IPS-NIHi7 (cell line): ENCODE measurements around the gene ULBP3.
"Not testable (repeated sequence)": the region's sequence is repeated elsewhere in the genome, so short reads cannot be mapped to it uniquely, and the experiment has no call there.

Experiments
- DNase-seq: peaks from one replicate; pipeline ENCODE4 v3.0.0; 2012; ENCODE audit warnings: mixed read lengths; ENCODE audit errors: extremely low spot score

Gene ULBP3

DNA sequence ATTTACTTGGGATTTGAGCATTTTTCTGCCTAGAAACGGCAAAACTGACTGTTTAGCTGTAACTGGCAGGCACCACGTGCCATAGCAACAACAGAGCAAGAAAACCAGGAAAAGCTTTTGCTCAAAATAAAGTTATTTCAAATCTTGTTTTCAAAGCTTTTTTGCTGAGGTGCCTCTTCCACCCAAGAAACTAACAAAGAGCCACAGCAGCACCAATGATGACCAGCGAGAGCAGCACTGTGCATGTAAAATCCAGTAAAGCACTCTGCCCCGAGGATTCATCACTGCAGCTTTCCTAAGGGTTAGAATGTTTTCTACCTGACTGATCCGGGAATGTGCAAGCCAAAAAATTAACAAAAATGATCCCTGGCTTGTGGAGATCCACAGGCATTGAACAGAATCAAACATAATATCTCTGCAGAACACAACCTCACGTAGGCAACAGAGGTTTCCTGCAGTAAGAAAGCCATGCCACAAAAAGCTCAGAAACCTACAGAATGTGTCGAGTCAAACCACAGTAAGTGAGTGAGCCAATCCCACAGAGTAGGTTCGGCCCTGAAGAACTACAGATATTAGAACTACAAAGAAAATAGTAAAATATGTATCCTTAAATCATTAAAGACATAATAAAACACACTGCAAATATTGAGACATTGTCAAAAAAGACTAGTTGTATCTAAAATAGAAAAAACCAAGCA, 7.4 kb upstream of the ULBP3 start:
- peak; percentile 28 for DNase-seq

DNA sequence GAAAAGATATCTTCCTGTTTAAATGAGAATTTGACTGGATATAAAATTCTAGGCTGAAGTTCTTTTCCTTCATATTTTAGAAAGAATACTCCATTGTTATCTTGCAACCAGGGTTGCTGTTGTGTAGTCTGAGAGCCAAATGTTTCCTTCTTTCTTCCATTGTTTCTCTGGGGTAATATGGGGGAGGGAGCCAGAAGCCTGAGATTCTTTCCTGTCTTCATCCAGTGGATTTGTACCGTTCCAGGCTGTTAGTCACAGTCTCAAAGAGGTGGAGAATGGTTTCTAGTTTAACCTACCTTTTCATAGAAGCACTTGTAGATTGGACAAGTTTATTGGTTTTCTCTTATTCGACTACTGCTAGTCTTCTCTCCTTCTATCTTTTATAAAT, 6.1 kb upstream of the ULBP3 start:
- no peak for DNase-seq

DNA sequence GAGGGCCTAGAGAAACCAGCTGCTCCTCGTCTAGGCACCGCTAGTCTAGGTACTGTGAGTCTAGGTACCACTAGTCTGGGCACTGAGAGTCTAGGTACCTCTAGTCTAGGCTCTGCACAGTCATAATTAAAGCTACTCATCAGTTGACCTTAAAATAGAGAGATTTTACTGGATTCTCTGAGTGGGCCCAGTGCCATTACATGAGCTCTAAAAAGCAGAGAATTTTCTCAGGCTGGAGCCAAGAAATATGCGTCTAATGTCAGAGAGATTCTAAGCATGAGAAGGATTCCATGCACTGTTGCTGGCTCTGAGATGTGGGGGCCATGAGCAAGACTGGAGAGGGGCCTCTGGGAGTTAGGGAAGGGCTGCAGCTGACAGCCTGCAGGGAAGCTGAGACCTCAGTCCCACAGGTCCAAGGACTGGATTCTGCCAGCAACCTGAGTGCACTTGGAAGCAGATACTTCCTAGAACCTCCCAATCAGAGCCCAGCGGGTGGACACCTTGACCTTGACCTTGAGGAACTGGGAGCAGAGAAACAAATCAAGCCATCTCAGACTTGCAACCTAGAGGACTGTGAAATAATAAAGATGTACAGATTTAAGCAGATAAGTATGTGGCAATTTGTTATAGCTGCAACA, 5.6 kb upstream of the ULBP3 start:
- not testable (repeated sequence) for DNase-seq

DNA sequence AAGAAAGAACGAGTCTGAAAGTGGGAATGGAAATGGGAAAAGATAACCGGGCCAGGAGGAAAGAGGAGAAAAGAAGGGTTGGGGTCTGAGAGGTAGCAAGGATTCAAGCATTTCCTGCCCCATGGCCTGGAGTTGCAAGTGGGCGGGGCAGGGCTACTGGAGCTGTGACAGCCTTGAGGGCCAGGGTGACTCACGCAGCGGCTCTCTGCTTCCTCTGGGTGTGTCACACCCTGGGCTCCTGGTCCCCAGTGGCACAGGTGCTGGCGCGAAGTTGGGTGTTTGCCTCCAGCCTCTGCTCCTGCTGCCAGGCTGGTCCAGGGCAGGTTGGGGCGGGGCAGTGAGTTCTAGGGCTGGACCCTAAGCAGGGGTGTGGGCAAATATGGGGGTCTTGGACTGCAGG, 3.3 kb upstream of the ULBP3 start:
- peak; percentile 64 for DNase-seq

DNA sequence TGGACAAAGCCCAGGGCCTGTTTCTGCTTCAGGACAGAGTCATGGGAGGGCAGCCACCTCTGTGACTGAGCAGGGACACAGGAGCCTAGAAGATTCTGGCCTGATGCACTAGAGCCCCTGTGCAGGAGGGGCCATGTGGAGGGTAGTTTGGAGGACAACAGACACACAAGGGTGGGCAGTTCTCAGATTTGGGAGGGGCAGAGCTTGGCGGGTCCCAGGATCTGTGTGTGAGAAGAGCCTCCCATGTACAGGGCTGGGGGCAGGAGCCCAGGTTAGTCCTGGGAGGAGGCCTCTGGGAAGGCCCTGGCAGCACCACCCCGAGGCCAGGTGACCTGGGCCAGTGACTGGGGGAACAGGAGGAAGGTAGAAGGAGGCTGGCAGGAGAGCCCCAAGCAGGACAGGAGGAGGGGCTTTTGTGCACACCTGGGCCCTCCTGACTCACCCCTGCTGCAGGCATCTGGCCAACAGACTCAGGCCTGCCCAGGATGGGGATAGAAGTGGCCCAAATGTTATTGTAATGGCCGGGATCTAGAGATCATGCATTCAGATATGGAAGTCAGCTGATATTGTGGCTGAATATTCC, 1.4 kb upstream of the ULBP3 start:
- DNase-seq: no peak

DNA sequence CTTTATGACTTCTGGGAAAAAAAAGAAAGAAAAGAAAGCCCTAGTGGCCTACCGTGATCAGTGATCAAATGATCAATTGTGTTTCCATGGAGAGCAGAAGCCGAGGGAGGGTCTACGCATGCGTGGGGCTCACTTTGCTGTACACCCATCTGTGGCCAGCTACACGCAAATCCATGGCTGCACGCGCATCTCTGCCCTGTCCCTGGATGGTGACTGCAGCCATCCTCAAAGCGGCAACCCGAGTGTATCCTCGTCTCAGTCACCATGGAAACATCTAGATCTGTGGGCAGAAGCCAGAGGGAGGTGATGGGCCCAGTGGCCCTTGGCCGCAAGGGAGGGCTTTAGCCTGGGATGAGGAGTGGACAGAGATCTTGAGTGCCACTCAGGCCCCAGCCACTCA, 785 bp upstream of the ULBP3 start:
- no peak for DNase-seq

DNA sequence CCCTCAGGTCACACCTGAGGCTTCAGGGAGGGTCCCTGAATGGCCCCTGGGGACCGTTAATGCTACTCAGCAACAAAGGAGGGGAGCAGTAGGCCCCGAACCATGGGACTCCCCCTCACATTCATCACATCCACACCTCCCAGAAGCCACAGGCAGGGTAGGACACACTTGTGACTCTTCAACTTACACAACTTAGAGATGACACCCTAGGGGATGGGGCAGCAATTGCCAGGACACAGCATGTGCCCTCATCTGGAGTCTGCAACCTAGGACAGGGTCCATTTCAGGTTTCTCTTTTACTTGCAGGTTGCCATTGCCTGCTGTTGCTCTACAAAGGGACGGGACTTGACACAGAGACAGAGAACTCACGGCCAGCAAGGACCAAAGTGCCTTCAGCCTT, 770 bp downstream of the ULBP3 start:
- DNase-seq: no peak

DNA sequence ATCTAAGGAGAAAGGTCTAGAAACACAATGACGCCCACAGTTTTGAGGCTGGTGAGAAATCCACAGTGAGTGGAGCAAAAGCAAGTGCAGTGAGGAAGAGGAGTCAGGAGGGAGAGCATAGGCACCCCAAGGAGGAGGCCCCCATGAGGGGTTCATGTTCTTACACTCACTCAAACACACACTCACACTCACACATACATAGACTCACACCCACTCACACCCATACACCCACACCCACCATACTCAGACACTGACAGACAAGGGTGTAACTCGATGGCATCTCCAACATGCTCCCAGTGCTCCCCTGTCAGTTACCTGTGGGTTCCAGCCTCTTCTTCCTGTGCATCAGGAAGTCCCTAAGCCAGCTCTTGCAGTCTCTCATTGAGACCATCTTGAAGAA, 3.8 kb downstream of the ULBP3 start:
- DNase-seq: no peak

DNA sequence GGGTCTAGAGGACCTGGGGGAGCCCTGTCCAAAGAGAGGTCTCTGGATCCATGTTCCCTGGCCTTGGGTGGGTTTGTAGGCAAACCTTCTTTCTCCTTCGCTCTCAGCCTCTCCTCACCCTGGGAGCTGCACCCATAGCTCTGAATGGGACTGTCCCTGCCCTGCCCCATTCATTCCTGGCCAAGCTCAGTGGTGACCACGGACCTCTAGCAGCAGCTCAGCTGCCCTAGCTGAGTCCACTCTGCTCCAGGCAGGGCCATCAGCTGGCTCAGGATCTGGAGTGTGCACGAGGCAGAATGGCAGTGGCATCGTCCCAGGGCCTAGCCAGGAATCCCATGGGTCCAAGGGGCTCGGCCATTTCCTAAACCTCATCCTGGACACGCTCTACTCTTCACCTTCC, 5.3 kb downstream of the ULBP3 start:
- no peak for DNase-seq

DNA sequence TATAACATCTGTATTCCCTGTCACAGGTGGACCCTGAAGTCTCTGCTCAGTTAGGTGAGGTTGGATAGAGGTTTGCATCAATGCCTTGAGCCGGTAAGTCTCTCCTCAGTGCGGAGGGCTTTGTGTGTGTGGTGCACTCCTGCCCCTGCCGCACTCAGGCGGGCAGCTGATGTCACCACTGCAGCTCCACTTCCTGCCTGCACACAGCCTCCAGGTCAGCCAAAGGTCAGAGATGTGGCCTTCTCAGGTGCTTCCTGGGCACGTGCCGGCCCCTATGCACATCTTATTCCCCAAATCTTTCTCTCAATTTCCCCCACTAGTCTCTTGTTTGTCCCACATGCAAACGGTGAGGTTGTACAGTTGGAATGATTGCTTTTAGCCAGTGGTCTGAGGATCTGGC, 8.9 kb downstream of the ULBP3 start:
- not testable (repeated sequence) for DNase-seq

DNA sequence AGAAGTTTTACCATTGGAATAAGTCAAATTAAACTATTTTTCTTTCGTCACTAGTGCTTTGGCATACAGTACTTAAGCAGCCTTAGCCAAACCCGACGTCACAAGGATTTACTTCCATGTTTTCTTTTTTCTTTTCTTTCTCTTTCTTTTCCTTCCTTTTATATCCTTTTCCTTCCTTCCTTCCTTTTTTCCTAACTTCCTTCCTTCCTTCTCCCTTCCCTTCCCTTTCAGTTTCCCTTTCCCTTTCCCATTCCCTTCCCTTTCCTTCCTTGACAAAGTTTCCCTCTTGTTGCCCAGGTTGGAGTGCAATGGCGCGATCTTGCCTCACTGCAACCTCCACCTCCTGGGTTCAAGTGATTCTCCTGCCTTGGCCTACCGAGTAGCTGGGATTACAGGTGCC, 9.9 kb downstream of the ULBP3 start:
- DNase-seq: no peak

DNA sequence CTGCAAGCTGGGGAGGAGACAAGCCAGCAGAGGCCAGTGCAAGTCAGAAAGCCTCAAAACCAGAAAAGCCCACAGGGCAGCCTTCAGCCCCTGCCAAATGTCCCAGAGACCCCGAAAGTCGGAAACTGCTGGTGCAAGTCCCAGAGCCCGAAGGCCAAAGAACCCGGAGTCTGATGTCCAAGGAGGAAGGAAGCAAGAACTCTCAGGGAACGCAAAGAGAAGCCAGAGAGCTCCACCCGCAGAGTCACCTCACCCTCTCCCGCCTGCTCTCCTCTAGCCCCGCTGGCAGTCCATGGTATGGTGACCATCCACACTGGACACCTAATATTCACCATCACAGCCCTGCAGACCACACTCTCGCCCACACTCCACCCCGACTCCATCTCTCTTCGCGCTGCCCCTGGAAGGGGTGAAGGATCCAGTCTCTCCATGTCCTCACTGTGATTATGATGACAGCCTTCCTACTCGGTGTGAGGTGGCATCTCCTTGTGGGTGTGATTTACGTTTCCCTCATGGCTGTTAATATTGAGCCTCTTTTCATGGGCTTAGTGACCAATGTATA, 10.6 kb downstream of the ULBP3 start:
- DNase-seq: no peak

DNA sequence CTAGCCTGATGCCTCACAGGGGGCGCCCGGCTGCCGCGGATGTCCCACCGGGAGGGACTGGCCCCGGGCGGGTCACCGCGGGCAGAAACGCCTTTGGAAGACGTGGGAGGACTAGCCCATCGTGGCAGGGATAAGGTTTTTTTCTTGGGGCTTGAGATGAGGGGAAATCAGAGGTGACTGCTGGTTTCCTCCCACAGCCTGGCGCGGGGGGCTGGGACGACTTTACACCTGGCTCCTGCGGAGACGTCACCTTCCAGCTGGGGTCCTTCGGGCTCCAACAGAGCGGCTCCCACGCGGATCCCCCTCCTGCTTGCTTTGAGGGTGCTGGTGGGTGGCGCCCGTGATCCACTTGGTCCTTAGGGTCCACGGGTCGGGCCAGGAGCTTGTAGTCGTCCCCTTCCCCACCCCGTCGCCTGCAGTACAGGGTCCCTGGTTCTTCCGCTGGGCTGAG, 11.4 kb downstream of the ULBP3 start:
- no peak for DNase-seq

DNA sequence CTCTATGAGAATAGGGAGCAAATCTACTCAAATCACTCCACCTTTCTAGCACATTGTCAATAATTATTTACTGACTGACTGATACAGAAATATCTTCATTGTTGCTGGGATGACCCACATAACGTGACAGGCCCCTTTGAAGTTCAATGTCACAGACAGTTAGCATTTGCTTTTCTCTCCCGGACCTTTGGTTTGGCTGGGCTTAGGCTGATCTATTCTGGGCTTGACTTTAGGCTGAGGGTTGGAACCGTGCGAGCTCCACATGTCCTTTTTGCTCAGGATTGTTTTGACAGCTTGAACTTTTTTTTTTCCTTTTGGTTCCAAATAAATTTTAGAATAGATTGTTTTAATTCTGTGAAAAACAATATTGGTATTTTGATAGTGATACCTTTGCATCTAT, 12.0 kb downstream of the ULBP3 start:
- DNase-seq: no peak

DNA sequence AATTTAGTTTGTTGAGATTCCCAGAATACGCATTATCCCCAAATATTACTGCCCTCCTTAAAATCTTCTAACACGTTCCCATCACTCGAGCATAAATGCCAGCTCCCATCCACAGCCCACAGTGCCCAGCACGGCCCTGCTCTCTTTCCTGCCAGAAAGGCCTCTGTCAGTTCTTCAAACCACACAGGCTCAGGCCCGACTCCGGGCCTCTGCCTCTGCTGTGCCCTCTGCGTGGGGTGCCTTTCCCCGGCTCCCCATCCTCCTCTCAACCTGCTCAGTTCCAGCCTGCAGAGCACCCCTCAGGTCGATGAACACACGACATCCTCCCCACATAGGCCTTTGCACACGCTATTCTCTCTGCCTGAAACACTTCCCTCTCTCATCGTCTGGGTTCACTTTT, 12.8 kb downstream of the ULBP3 start:
- DNase-seq: no peak

DNA sequence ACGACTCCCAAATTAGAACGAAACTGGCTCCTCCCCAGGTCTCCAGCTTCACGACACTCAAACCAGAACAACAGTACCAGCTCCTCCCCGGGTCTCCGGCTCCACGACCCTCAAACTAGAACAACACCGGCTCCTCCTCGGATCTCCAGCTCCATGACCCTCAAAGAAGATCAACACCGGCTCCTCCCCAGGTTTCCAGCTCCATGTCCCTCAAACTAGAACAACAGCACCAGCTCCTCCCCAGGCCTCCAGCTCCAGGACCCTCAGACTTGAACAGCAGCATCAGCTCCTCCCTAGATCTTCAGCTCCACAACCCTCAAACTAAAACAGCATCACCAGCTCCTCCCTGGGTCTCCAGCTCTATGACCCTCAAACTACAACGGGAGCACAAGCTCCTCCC, 13.8 kb downstream of the ULBP3 start:
- no peak for DNase-seq

DNA sequence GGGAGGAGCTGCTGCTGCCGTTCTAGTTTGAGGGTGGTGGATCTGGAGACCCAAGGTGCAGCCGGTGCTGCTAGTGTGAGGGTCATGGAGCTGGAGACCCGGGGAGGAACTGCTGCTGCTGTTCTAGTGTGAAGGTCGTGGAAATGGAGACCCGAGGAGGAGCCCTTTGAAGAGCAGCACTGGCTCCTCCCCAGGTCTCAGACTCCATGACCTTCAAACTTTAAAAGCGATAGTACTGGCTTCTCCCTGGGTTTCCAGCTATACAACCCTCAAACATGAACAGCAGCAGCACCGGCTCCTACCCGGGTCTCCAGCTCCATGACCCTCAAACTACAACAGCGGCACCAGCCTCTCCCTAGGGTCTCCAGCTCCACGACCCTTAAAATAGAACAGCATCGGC, 15.5 kb downstream of the ULBP3 start:
- no peak for DNase-seq

DNA sequence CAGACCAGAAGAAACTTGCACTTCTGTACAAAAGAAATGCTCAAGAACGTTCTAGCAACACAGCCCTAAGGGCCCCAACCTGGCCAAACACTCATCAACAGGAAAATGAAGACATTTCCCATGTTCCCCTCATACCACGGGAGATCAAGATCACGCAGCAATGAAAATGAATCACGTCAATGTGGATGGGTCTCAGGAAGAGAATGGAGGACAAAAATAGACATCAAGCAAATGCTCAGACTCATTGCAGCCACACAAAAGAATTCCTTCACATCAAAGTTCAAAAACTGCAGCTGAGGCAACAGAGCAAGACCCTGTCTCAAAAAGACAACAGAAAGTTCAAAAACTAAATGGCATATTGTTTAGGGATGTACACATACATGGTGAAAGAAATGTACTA, 18.1 kb downstream of the ULBP3 start:
- no peak for DNase-seq

DNA sequence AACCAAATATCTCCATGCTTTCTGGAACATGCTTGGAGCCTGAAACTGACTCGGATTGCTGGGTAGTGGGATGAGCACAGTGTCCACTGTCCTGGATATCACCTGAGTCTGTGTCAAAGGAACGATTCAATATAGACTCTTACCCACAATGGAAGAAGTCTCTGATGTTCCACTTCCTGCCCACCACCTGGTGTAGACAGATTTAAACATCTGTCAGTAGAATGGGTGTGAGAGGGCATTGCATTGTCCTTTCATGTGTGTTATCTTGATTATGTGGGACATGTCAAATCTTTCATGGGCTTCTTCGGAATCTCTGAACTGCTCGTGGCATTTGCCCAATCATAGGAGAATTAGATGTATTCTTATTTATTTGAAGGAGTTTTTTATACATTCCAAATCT, 20.8 kb downstream of the ULBP3 start:
- no peak for DNase-seq

DNA sequence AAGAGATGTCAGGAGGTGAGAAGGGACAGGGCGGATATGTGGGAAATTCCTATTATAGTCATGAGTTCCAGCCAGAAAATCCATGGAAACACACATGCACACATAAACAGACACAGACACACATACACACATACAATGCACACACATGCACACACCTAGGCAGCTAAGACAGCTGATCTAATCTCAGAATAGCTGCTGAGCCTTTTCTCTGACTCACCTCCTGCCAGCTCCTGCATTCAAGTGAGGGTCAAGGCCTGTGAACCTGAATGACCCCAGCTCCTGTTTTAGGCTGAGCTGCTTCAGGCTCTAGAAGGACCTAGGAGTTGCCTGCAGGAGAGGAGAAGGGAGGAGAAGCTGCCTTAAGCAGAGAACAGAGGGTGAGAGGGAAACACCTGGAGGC, 22.0 kb downstream of the ULBP3 start:
- DNase-seq: no peak

DNA sequence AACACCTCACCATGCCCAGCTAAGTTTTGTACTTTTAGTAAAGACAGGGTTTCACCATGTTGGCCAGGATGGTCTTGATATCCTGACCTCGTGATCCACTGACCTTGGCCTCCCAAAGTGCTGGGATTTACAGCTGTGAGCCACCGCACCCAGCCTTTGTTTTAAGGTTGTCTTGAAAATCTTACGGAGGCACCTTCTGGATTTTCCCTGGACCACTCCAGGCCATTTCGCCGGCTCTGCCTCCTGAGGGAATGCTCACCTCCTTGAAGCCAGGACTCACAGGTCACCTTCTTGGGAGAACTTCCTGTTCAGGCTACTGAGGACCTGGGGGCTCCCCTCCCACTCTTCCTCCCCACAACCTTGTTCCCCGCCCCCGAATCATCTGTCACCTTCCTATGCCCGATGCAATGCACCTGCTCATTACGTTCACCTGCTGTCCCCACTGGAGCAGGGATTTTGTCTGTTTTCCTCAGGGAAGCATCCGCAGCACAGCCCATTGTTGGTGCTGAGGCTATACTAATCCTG, 24.2 kb downstream of the ULBP3 start:
- DNase-seq: no peak

DNA sequence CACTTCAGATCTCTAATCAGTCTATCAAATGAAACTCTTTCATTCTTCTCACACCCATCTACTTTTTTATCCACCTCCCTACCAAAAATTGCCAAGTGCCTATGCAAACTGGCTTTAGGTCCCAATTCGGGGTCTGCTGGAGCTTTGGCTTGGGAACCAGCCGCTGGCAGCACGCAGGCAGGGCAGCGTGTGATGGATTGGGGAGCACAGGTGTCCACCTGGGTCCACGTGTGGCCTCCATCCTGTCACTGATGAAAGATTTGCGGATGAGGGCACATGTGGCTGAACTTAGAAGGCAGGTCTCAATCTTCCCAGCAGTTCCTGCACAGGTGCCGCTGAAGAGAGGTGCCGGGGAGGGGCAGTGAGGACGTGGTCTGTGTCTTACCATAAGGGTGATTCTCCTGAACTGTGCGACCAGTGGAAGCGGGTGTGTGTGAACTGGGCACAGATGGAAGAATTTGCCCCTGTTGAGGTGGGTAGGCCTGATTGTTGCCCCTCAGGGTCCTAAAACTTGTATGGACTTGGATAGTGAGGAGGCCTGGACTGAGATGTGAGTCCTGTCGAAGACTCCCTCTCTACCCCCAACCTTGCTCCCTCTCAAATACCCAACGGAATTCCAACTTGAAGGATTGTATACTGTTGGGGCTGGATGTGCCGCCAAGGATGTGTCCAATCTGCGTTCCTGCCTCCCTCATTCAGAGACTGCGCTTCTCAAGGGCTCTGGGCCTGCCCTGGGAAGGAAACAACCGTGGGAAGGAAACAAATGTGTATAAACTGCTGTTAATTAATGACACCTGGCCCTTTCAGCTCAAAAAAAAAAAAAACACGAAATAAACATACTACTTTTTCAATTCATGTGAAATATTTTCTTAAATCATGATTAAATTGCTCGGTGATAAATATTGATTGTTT, 25.2 kb downstream of the ULBP3 start:
- no peak for DNase-seq
